MM.1S (cell line): ENCODE measurements around the gene OAS3.

Experiments used
- DNase-seq: peaks from one replicate; pipeline ENCODE4 v3.0.0-alpha.2; 2015
- H2AFZ ChIP-seq: fragments of 300-600 bp; sonication (generic); 2 replicates; pipeline ENCODE4 v1.6.0; 2016; ENCODE audit warnings: antibody characterized with exemption, low read length
- H3F3A ChIP-seq: fragments of 300-600 bp; sonication (generic); 2 replicates; pipeline ENCODE4 v1.6.1; 2016; ENCODE audit warnings: mild to moderate bottlenecking, antibody characterized with exemption, low read length, moderate library complexity, mixed read lengths; ENCODE audit not compliant: insufficient read depth
- H3K27ac ChIP-seq: fragments of 300-600 bp; sonication (generic); 2 replicates; pipeline ENCODE4 v1.5.1; 2016; ENCODE audit warnings: mild to moderate bottlenecking, low read length
- H3K27me3 ChIP-seq: fragments of 300-600 bp; sonication (generic); replicated peaks from 2 replicates; pipeline ENCODE4 v1.6.0; 2016; ENCODE audit warnings: low read length; ENCODE audit not compliant: insufficient read depth
- H3K36me3 ChIP-seq: fragments of 300-600 bp; sonication (generic); replicated peaks from 2 replicates; pipeline ENCODE4 v1.6.1; 2016; ENCODE audit warnings: mild to moderate bottlenecking, low read length, mixed read lengths; ENCODE audit not compliant: insufficient read depth
- H3K4me1 ChIP-seq: fragments of 300-600 bp; sonication (generic); 2 replicates; pipeline ENCODE4 v1.6.1; 2016; ENCODE audit warnings: low read length, mixed read lengths
- H3K4me2 ChIP-seq: fragments of 300-600 bp; sonication (generic); 2 replicates; pipeline ENCODE4 v1.6.0; 2016; ENCODE audit warnings: low read depth, low read length
- H3K4me3 ChIP-seq: fragments of 300-600 bp; sonication (generic); 2 replicates; pipeline ENCODE4 v1.5.1; 2016; ENCODE audit warnings: low read length, mixed read lengths
- H3K79me2 ChIP-seq: fragments of 300-600 bp; sonication (generic); 2 replicates; pipeline ENCODE4 v1.6.1; 2016; ENCODE audit warnings: mixed run types, low read length, mixed read lengths
- H3K9ac ChIP-seq: fragments of 300-600 bp; sonication (generic); 2 replicates; pipeline ENCODE4 v1.6.1; 2016; ENCODE audit warnings: low read length, mixed read lengths
- H3K9me2 ChIP-seq: fragments of 300-600 bp; sonication (generic); replicated peaks from 2 replicates; pipeline ENCODE4 v1.6.1; 2016; ENCODE audit warnings: mild to moderate bottlenecking, low read length, mixed read lengths; ENCODE audit not compliant: insufficient read depth
- H3K9me3 ChIP-seq: fragments of 300-600 bp; sonication (generic); replicated peaks from 2 replicates; pipeline ENCODE4 v1.6.1; 2016; ENCODE audit warnings: mild to moderate bottlenecking, low read length, mixed read lengths; ENCODE audit not compliant: insufficient read depth
- H4K20me1 ChIP-seq: fragments of 300-600 bp; sonication (generic); 2 replicates; pipeline ENCODE4 v1.6.1; 2016; ENCODE audit warnings: mild to moderate bottlenecking, low read length, moderate library complexity, mixed read lengths; ENCODE audit not compliant: insufficient read depth
- EZH2 ChIP-seq: fragments of 300-600 bp; sonication (generic); optimal IDR thresholded peaks from 2 replicates; pipeline ENCODE3; 2017; ENCODE audit warnings: low read depth, mild to moderate bottlenecking, antibody characterized with exemption, low read length, mixed read lengths
- EZH2phosphoT487 ChIP-seq: fragments of 300-600 bp; sonication (generic); IDR thresholded peaks from 2 replicates; pipeline ENCODE4 v1.6.1; 2018; ENCODE audit warnings: antibody characterized with exemption, low read length
- TF ChIP-seq, protein P1 (sequence below): fragments of 300-600 bp; sonication (generic); IDR thresholded peaks from 2 replicates; pipeline ENCODE4 v1.5.1; 2016; ENCODE audit warnings: antibody characterized with exemption, low read length, mixed read lengths

Gene OAS3

DNA sequence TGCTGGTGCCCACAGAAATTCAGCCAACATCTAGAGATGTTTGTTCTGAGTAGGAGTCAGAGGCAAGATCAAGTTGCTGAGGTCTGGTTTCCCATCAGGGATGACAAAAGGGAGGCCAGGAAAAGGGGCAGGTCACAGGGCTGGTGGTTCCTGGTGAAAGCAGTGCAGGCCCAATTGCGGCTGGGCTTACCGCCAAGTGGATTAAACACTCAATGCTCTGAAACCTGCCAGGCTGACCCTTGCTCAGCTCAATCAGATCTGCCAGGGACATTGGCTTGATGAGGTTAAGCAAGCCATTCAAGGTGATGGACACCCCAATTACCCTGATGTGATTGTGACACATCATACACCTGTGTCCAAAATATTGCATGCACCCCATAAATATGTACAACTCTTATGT lies 37.0 kb upstream of the OAS3 start:
- Histone ChIP-seq H3K4me2 (no peak overlapping the region), H3K27me3 (no peaks in the 10 kb centered on the region), H3K27ac (no peak overlapping the region), H3K9me3 (no peaks in the 10 kb centered on the region), H3K9me2 (no peaks in the 10 kb centered on the region), H3K4me3 (no peak overlapping the region), H3F3A (no peaks in the 10 kb centered on the region), H2AFZ (no peak overlapping the region), H3K79me2 (no peaks in the 10 kb centered on the region), H3K36me3 (no peaks in the 10 kb centered on the region), H4K20me1 (no peaks in the 10 kb centered on the region), H3K4me1 (peaks cover 7% of the 10 kb centered on the region), H3K9ac (no peak overlapping the region)
- no peak for DNase-seq
- no peak for TF ChIP-seq EZH2
- TF ChIP-seq, protein P1, sequence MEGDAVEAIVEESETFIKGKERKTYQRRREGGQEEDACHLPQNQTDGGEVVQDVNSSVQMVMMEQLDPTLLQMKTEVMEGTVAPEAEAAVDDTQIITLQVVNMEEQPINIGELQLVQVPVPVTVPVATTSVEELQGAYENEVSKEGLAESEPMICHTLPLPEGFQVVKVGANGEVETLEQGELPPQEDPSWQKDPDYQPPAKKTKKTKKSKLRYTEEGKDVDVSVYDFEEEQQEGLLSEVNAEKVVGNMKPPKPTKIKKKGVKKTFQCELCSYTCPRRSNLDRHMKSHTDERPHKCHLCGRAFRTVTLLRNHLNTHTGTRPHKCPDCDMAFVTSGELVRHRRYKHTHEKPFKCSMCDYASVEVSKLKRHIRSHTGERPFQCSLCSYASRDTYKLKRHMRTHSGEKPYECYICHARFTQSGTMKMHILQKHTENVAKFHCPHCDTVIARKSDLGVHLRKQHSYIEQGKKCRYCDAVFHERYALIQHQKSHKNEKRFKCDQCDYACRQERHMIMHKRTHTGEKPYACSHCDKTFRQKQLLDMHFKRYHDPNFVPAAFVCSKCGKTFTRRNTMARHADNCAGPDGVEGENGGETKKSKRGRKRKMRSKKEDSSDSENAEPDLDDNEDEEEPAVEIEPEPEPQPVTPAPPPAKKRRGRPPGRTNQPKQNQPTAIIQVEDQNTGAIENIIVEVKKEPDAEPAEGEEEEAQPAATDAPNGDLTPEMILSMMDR = no peak
- no peak for TF ChIP-seq EZH2phosphoT487

DNA sequence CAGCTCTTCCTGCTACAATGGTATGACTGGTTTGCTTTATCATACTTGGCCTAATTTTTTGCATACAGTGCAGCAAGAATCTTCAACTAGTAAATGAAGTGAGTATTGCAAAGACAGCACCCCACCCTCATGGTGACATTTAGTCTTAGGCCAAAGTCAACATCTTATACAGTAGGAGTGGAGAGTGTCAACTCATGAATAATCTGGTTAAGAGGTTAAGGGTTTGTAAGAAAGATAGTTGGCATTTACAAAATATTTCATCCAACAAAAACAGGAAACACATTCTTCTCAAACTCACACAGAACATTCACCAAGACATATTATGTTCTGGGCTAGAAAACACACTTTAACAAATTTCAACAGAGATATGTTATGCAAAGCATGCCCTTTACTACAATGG lies 33.7 kb upstream of the OAS3 start:
- Histone ChIP-seq H3K9me3 (no peaks in the 10 kb centered on the region), H3K79me2 (peaks cover 16% of the 10 kb centered on the region), H3K9ac (no peak overlapping the region), H3K36me3 (no peaks in the 10 kb centered on the region), H4K20me1 (no peaks in the 10 kb centered on the region), H2AFZ (no peak overlapping the region), H3K4me3 (no peak overlapping the region), H3F3A (peaks cover 20% of the 10 kb centered on the region), H3K4me1 (peaks cover 22% of the 10 kb centered on the region), H3K27ac (no peak overlapping the region), H3K27me3 (no peaks in the 10 kb centered on the region), H3K4me2 (no peak overlapping the region), H3K9me2 (no peaks in the 10 kb centered on the region)
- TF ChIP-seq EZH2 (no peak), EZH2phosphoT487 (no peak)
- TF ChIP-seq, protein P1 = no peak
- no peak for DNase-seq

DNA sequence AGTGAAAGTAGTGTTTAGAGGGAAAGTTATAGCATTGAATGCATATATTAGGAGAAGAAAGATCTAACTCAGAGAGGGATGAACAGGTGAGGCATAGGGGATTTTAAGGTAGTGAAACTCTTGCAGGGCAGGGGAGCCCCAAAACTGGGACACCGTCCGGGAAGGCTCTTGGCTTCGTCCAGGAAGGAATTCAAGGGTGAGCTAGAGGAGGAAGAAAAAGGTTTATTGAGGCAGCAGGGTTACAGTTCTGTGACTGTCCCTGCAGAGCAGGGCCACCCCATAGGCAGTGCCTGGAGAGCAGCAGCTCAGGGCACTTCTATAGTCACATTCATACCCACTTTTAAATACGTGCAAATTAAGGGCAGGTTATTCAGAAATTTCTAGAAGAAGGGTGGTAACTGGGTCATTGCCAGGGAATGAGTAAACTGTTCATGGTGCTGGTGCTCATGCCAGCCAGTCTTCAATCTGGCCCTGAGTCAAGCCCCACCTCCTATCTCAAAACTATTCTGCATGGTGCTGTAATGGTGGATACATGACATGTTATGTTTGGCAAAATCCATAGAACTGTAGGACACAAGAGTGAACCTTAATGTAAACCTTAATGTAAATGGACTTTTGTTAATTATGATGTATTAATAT lies 32.7 kb upstream of the OAS3 start:
- Histone ChIP-seq H4K20me1 (no peaks in the 10 kb centered on the region), H3K4me2 (no peak overlapping the region), H3K9me3 (no peaks in the 10 kb centered on the region), H3K36me3 (no peaks in the 10 kb centered on the region), H3K27ac (no peak overlapping the region), H2AFZ (no peak overlapping the region), H3K9me2 (no peaks in the 10 kb centered on the region), H3F3A (peaks cover 20% of the 10 kb centered on the region), H3K4me1 (peaks cover 22% of the 10 kb centered on the region), H3K27me3 (no peaks in the 10 kb centered on the region), H3K79me2 (peaks cover 16% of the 10 kb centered on the region), H3K4me3 (no peak overlapping the region), H3K9ac (no peak overlapping the region)
- DNase-seq = no peak
- TF ChIP-seq EZH2 (no peak), EZH2phosphoT487 (no peak)
- TF ChIP-seq, protein P1 = no peak
